GM12864 (cell line): ENCODE measurements around the gene ABCC4.
"Not testable (repeated sequence)": the region's sequence is repeated elsewhere in the genome, so short reads cannot be mapped to it uniquely, and the experiment has no call there.

ENCODE experiments used
- DNase-seq: peaks from one replicate; pipeline ENCODE4 v3.0.0-alpha.2; 2011; ENCODE audit warnings: low read depth
- H3K4me3 ChIP-seq: 2 replicates; pipeline ENCODE4 v1.5.1; 2011; ENCODE audit warnings: mild to moderate bottlenecking, low read depth, low read length, control low read depth
- CTCF ChIP-seq: IDR thresholded peaks from 2 replicates; pipeline ENCODE4 v1.5.1; 2011; ENCODE audit warnings: low read depth, mild to moderate bottlenecking, moderate library complexity, low read length, control low read depth, inconsistent platforms; ENCODE audit errors: missing control alignments

ABCC4 gene

GRCh38 chr13:95300625-95301182 is 547 bp downstream of the ABCC4 start:
- DNase-seq, result no peak
- peak; percentile 32 for TF ChIP-seq CTCF
- peak overlapping the region; percentile 65 for H3K4me3 ChIP-seq

GRCh38 chr13:95298971-95299621 is 2.2 kb downstream of the ABCC4 start:
- no peak for TF ChIP-seq CTCF
- H3K4me3 ChIP-seq, result no peak overlapping the region; the same call in 1 of the 2 replicates
- DNase-seq, result no peak

- no peak for DNase-seq
- TF ChIP-seq CTCF, result no peak
- no peak overlapping the region for H3K4me3 ChIP-seq
Measured at GRCh38 chr13:95298169-95298965, 2.9 kb downstream of the ABCC4 start.

DNA sequence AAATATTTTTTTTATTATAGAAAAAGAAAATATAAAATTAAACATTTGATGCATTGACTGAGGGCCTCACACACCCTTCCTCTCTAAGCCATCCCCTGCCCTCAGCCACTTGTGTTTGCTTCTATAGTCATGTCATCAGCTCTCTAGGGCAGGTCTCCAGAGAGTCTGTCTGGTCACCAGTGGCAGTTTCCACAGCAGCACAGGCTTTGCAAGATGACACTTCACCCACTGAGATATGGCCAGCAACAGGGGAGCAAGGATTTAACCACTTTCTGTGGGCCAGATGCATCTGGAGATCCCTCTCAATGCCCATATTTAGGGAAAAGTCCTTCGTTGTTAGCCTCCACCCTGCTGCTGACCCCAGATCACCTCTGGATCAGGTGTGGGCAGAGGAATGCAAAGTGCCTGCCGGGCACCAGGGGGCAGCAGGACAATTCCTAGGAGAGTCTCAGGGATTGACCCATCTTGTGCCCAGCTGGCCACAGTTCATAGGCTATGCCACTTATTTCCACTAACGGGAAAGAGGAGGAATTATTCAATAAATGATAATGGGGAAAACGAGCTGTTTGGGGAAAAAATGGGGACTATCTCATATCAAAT is 4.8 kb downstream of the ABCC4 start:
- H3K4me3 ChIP-seq, result no peak overlapping the region
- TF ChIP-seq CTCF, result peak; percentile 74
- DNase-seq, result no peak

- H3K4me3 ChIP-seq, result no peak overlapping the region
- no peak for DNase-seq
Measured at GRCh38 chr13:95295026-95295425, 6.2 kb downstream of the ABCC4 start.

GRCh38 chr13:95292622-95293021 is 8.6 kb downstream of the ABCC4 start:
- DNase-seq, result no peak
- TF ChIP-seq CTCF, result no peak
- H3K4me3 ChIP-seq, result no peak overlapping the region

More at GRCh38 chr13:95295026-95295425, 6.2 kb downstream of the ABCC4 start:
- no peak for TF ChIP-seq CTCF

DNA sequence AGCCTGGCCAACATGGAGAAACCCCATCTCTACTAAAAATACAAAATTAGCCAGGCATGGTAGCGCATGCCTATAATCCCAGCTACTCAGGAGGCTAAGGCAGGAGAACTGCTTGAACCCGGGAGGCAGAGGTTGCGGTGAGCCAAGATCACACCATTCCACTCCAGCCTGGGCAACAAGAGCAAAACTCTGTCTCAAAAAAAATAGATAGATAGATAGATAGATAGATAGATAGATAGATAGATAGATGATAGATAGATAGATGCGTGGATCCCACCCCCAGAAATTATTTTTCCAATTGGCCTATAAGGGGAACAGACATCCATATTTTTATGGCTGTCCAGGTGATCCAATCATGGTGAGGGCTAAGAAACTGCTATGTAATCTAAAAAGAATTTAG is 11.3 kb downstream of the ABCC4 start:
- not testable (repeated sequence) for H3K4me3 ChIP-seq, DNase-seq
